Measurements from ENCODE around the gene FAAH.

DNA sequence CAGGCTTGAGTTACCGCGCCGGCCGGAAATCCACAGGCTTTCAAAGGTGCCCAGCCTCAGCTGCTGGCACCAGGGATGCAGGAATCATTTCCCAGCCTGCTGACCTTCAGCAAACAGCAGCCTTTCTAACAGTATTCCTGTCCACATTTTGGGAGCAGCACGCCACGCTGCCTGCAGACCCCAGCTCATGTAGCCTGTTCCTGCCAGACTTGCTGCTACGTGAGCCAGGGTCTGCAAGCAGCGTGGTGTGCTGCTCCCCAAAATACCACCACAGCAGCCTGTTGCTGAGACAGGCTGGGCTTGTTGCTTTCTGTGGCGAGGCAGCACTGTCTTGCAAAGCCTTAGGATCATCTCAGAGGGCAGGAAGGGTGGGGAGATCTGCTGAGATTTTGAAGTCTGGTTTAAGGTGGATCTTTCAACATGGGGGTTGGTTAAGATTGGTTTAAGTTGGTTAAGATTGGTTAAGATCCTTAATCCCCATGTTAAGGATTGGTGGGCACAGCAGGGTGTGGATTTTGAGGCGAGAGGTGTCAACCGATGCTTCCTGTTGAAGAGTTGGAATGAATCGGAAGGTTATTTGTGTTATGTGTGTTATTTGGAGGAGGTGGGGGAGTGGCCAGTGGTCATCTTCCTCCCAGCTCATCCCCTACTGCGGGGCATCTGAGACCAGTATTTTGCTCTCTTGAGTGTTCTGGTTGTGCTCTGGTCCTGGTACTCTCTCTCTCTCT lies 12.9 kb downstream of the FAAH start:
- TF ChIP-seq, protein P1, sequence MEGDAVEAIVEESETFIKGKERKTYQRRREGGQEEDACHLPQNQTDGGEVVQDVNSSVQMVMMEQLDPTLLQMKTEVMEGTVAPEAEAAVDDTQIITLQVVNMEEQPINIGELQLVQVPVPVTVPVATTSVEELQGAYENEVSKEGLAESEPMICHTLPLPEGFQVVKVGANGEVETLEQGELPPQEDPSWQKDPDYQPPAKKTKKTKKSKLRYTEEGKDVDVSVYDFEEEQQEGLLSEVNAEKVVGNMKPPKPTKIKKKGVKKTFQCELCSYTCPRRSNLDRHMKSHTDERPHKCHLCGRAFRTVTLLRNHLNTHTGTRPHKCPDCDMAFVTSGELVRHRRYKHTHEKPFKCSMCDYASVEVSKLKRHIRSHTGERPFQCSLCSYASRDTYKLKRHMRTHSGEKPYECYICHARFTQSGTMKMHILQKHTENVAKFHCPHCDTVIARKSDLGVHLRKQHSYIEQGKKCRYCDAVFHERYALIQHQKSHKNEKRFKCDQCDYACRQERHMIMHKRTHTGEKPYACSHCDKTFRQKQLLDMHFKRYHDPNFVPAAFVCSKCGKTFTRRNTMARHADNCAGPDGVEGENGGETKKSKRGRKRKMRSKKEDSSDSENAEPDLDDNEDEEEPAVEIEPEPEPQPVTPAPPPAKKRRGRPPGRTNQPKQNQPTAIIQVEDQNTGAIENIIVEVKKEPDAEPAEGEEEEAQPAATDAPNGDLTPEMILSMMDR (IDR thresholded peaks at IDR 0.05), result no peak
- TF ChIP-seq POLR2A (IDR thresholded peaks at IDR 0.05) (no peak), EP300 (IDR thresholded peaks at IDR 0.05) (no peak)
